H9 (cell line): ENCODE results near the gene PPP2R5B. TPM values are rescaled to one million over a fixed set of nuclear protein-coding genes. Genes with fewer than 3 reads are reported as not detected.

Experiments
- DNase-seq: peaks from one replicate; pipeline ENCODE4 v3.0.0-alpha.2; 2017
- H2AFZ ChIP-seq: one replicate; pipeline ENCODE4 v1.6.1; 2013; ENCODE audit warnings: mild to moderate bottlenecking, low read length, control low read depth, moderate library complexity
- H2AK5ac ChIP-seq: 2 replicates; pipeline ENCODE4 v1.6.1; 2013; ENCODE audit warnings: low read length, control low read depth, mixed read lengths; ENCODE audit not compliant: insufficient read length
- H2BK120ac ChIP-seq: one replicate; pipeline ENCODE4 v1.6.1; 2013; ENCODE audit warnings: low read depth, mild to moderate bottlenecking, low read length, control low read depth, inconsistent platforms; ENCODE audit not compliant: poor library complexity, severe bottlenecking
- H2BK12ac ChIP-seq: 2 replicates; pipeline ENCODE4 v1.6.1; 2013; ENCODE audit warnings: low read length, control low read depth, mixed read lengths, low read depth; ENCODE audit not compliant: insufficient read length
- H2BK15ac ChIP-seq: 2 replicates; pipeline ENCODE4 v1.6.1; 2013; ENCODE audit warnings: low read depth, low read length, control low read depth
- H2BK20ac ChIP-seq: one replicate; pipeline ENCODE4 v1.6.1; 2013; ENCODE audit warnings: low read depth, mild to moderate bottlenecking, low read length, control low read depth, inconsistent platforms; ENCODE audit not compliant: poor library complexity, severe bottlenecking
- H2BK5ac ChIP-seq: 2 replicates; pipeline ENCODE4 v1.6.1; 2013; ENCODE audit warnings: low read length, control low read depth, mixed read lengths; ENCODE audit not compliant: insufficient read length
- H3K14ac ChIP-seq: 2 replicates; pipeline ENCODE4 v1.6.1; 2013; ENCODE audit warnings: low read length, control low read depth; ENCODE audit not compliant: insufficient read depth
- H3K18ac ChIP-seq: 2 replicates; pipeline ENCODE4 v1.6.1; 2013; ENCODE audit warnings: low read depth, mild to moderate bottlenecking, mixed read lengths, low read length, control low read depth; ENCODE audit not compliant: insufficient read length
- H3K23ac ChIP-seq: 2 replicates; pipeline ENCODE4 v1.6.1; 2013; ENCODE audit warnings: low read length, control low read depth, mixed read lengths, low read depth; ENCODE audit not compliant: insufficient read length
- H3K23me2 ChIP-seq: 2 replicates; pipeline ENCODE4 v1.6.1; 2013; ENCODE audit warnings: low read depth, mild to moderate bottlenecking, mixed read lengths, low read length, control low read depth; ENCODE audit not compliant: insufficient read length, poor library complexity, severe bottlenecking
- H3K27ac ChIP-seq: 2 replicates; pipeline ENCODE4 v1.5.1; 2013; ENCODE audit warnings: low read length, control low read depth, mixed read lengths, low read depth; ENCODE audit not compliant: insufficient read length
- H3K27me3 ChIP-seq: 2 replicates; pipeline ENCODE4 v1.6.1; 2013; ENCODE audit warnings: low read length, control low read depth, inconsistent platforms; ENCODE audit not compliant: insufficient read depth
- H3K4ac ChIP-seq: 2 replicates; pipeline ENCODE4 v1.6.1; 2013; ENCODE audit warnings: low read depth, mild to moderate bottlenecking, control low read depth, inconsistent platforms, low read length, moderate library complexity
- H3K4me1 ChIP-seq: 2 replicates; pipeline ENCODE4 v1.6.1; 2013; ENCODE audit warnings: low read length, control low read depth, inconsistent platforms; ENCODE audit not compliant: insufficient read depth
- H3K4me2 ChIP-seq: 2 replicates; pipeline ENCODE4 v1.6.1; 2013; ENCODE audit warnings: low read length, control low read depth, mixed read lengths; ENCODE audit not compliant: insufficient read length, insufficient read depth
- H3K56ac ChIP-seq: 2 replicates; pipeline ENCODE4 v1.6.1; 2013; ENCODE audit warnings: low read depth, mild to moderate bottlenecking, mixed read lengths, low read length, control low read depth; ENCODE audit not compliant: insufficient read length
- H3K79me1 ChIP-seq: 2 replicates; pipeline ENCODE4 v1.6.1; 2013; ENCODE audit warnings: low read depth, mild to moderate bottlenecking, moderate library complexity, low read length, control low read depth, inconsistent platforms; ENCODE audit not compliant: insufficient read depth, poor library complexity, severe bottlenecking
- H3K79me2 ChIP-seq: 2 replicates; pipeline ENCODE4 v1.6.1; 2013; ENCODE audit warnings: low read length, control low read depth, inconsistent platforms; ENCODE audit not compliant: insufficient read depth
- H3K9ac ChIP-seq: 2 replicates; pipeline ENCODE4 v1.6.1; 2013; ENCODE audit warnings: low read length, control low read depth, mixed read lengths; ENCODE audit not compliant: insufficient read length; ENCODE audit errors: extremely low read depth
- H3K9me3 ChIP-seq: one replicate; pipeline ENCODE4 v1.6.1; 2013; ENCODE audit warnings: low read depth, low read length, inconsistent platforms; ENCODE audit not compliant: control insufficient read depth
- H3T11ph ChIP-seq: one replicate; pipeline ENCODE4 v1.6.1; 2013; ENCODE audit warnings: mild to moderate bottlenecking, low read length, control low read depth, inconsistent platforms
- H4K20me1 ChIP-seq: one replicate; pipeline ENCODE4 v1.6.1; 2013; ENCODE audit not compliant: control insufficient read depth, insufficient read length, insufficient read depth
- H4K5ac ChIP-seq: 2 replicates; pipeline ENCODE4 v1.6.1; 2013; ENCODE audit warnings: low read depth, mild to moderate bottlenecking, mixed read lengths, low read length, control low read depth; ENCODE audit not compliant: insufficient read length
- H4K8ac ChIP-seq: replicated peaks from 2 replicates; pipeline ENCODE4 v1.6.1; 2013; ENCODE audit warnings: low read length, control low read depth, mixed read lengths, low read depth; ENCODE audit not compliant: insufficient read length
- H4K91ac ChIP-seq: 2 replicates; pipeline ENCODE4 v1.6.1; 2013; ENCODE audit warnings: low read depth, mild to moderate bottlenecking, moderate library complexity, mixed read lengths, low read length, control low read depth; ENCODE audit not compliant: insufficient read length
- H3K27ac Mint-ChIP-seq, 3 experiments: 2 replicates in 2 of 3; 3 replicates in 1 of 3; pipeline ENCODE4 v1.8.0; 2020 to 2021; ENCODE audit warnings: mixed read lengths in 3 of 3, mild to moderate bottlenecking in 1 of 3, moderate library complexity in 1 of 3
- H3K27me3 Mint-ChIP-seq: 2 replicates; pipeline ENCODE4 v1.8.0; 2021; ENCODE audit warnings: low read depth, mild to moderate bottlenecking, moderate library complexity, mixed read lengths
- H3K36me3 Mint-ChIP-seq, 3 experiments: 2 replicates in 2 of 3; 3 replicates in 1 of 3; pipeline ENCODE4 v1.8.0; 2020 to 2021; ENCODE audit warnings: low read depth in 3 of 3, mixed read lengths in 3 of 3; ENCODE audit not compliant: insufficient read depth in 1 of 3
- H3K4me1 Mint-ChIP-seq, 2 experiments: 2 replicates each; pipeline ENCODE4 v1.8.0; 2020; ENCODE audit warnings: mixed read lengths in 2 of 2
- H3K4me3 Mint-ChIP-seq, 2 experiments: 2 replicates in 1 of 2; 3 replicates in 1 of 2; pipeline ENCODE4 v1.8.0; 2020 to 2021; ENCODE audit warnings: mild to moderate bottlenecking in 2 of 2, mixed read lengths in 2 of 2, moderate library complexity in 1 of 2
- H3K9me3 Mint-ChIP-seq, 2 experiments: 2 replicates in 1 of 2; 3 replicates in 1 of 2; pipeline ENCODE4 v1.8.0; 2020; ENCODE audit warnings: mild to moderate bottlenecking in 2 of 2, mixed read lengths in 2 of 2, moderate library complexity in 1 of 2
- WGBS: extraction: QIAGEN DNeasy Blood & Tissue Kit; methylation state at CpG from one replicate; pipeline ENCODE4 v1.1.7; 2013; ENCODE audit warnings: missing lambda C conversion rate, low lambda C conversion rate, mixed read lengths; ENCODE audit not compliant: insufficient read length; ENCODE audit errors: extremely low coverage; 5-methylcytosine and 5-hydroxymethylcytosine counted together
- total RNA-seq: library from RNA; stranded (reverse); gene quantifications from 2 replicates; pipeline ENCODE4 v1.2.1, GENCODE V29; 2021
- TF ChIP-seq, protein P1 (sequence below): fragments of 200-600 bp; sonication (generic); conservative IDR thresholded peaks from 3 replicates; pipeline ENCODE4 v1.8.0; 2021; ENCODE audit warnings: antibody characterized with exemption, mild to moderate bottlenecking

The PPP2R5B gene
- total RNA-seq, 1 experiment from 2014 or later, result 6.3 TPM

DNA sequence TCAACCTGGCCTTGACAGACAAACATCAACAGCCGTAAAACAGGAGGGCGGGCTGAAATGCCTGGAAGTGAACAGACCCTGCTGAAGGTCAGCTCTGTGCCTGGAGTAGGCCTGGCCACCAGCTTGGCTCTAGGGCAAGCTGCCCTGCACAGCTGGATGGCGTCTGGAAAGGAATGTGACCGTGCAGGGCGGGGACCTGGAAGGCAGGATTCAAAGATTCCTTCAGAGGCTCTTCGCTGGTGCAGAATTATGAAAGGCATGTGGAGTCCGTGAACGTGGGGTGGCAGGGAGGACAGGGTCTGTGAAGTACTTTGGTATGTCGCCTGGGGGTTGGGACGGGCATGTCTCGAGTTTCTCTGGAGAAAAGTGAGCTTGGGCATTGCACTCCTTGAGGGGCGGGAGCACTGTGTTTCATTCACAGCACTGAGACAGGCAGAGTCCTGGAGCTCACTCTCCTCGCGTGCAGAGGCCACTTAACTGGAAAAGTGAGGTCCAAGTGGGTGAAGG lies 47.6 kb upstream of the PPP2R5B start:
- Histone ChIP-seq H4K91ac (no peak overlapping the region), H2BK15ac (no peak overlapping the region), H3K4me1 (no peaks in the 10 kb centered on the region; the same call in 1 of the 2 replicates), H3K9ac (no peak overlapping the region), H2AK5ac (no peak overlapping the region), H3K23ac (no peak overlapping the region), H2BK12ac (no peak overlapping the region), H3K9me3 (no peaks in the 10 kb centered on the region), H3K79me2 (no peaks in the 10 kb centered on the region), H2BK20ac (no peak overlapping the region), H3K79me1 (no peaks in the 10 kb centered on the region), H3K56ac (no peak overlapping the region), H3K27ac (no peak overlapping the region), H3K4me2 (peak overlapping the region; percentile 73), H3K18ac (no peak overlapping the region), H2BK120ac (no peak overlapping the region), H3K27me3 (no peaks in the 10 kb centered on the region), H3K14ac (no peak overlapping the region), H4K20me1 (no peaks in the 10 kb centered on the region), H3K23me2 (peaks cover 19% of the 10 kb centered on the region), H3K4ac (no peak overlapping the region), H2AFZ (no peak overlapping the region), H2BK5ac (no peak overlapping the region), H3T11ph (no peak overlapping the region), H4K8ac (no peak overlapping the region), H4K5ac (no peak overlapping the region)
- H3K4me3 Mint-ChIP-seq, result peak overlapping the region; percentile 81 to 87
- peaks cover 2 to 12% (median 8%) of the 10 kb centered on the region in 3 experiments; a peak in 4 of 7 replicates for H3K36me3 Mint-ChIP-seq
- H3K4me1 Mint-ChIP-seq, result peaks cover 23 to 26% of the 10 kb centered on the region in 2 experiments
- H3K27me3 Mint-ChIP-seq, result peaks cover 8% of the 10 kb centered on the region
- H3K9me3 Mint-ChIP-seq, result no peaks in the 10 kb centered on the region; a peak in 1 of 5 replicates
- peak overlapping the region in 1 of 3 experiments; percentile 57; a peak in 1 of 7 replicates for H3K27ac Mint-ChIP-seq
- WGBS, result no CpG with 5 or more reads among the region's 14 CpGs
- TF ChIP-seq, protein P1, sequence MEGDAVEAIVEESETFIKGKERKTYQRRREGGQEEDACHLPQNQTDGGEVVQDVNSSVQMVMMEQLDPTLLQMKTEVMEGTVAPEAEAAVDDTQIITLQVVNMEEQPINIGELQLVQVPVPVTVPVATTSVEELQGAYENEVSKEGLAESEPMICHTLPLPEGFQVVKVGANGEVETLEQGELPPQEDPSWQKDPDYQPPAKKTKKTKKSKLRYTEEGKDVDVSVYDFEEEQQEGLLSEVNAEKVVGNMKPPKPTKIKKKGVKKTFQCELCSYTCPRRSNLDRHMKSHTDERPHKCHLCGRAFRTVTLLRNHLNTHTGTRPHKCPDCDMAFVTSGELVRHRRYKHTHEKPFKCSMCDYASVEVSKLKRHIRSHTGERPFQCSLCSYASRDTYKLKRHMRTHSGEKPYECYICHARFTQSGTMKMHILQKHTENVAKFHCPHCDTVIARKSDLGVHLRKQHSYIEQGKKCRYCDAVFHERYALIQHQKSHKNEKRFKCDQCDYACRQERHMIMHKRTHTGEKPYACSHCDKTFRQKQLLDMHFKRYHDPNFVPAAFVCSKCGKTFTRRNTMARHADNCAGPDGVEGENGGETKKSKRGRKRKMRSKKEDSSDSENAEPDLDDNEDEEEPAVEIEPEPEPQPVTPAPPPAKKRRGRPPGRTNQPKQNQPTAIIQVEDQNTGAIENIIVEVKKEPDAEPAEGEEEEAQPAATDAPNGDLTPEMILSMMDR, result no peak
- DNase-seq, result no peak
